ENCODE measurements around the gene SCFD2.

DNA sequence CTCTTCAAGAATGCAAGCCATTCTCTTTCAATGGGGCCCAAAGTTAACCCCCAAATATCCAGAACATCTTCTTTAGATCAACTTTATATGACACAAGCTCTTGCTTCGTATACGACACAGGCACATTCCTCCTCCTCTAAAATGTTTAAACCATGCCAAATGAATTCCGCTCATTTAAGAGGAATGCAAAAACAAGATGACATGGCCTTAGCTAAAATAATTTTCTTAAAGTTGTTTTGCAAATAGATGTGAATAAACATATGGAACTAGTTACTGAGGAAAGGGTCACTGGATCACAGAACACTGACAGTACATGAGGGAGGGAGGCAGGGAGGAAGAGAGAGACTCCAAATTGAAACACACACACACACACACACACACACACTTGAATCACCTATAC, 406.3 kb downstream of the SCFD2 start:
- TF ChIP-seq, protein P1, sequence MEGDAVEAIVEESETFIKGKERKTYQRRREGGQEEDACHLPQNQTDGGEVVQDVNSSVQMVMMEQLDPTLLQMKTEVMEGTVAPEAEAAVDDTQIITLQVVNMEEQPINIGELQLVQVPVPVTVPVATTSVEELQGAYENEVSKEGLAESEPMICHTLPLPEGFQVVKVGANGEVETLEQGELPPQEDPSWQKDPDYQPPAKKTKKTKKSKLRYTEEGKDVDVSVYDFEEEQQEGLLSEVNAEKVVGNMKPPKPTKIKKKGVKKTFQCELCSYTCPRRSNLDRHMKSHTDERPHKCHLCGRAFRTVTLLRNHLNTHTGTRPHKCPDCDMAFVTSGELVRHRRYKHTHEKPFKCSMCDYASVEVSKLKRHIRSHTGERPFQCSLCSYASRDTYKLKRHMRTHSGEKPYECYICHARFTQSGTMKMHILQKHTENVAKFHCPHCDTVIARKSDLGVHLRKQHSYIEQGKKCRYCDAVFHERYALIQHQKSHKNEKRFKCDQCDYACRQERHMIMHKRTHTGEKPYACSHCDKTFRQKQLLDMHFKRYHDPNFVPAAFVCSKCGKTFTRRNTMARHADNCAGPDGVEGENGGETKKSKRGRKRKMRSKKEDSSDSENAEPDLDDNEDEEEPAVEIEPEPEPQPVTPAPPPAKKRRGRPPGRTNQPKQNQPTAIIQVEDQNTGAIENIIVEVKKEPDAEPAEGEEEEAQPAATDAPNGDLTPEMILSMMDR (IDR thresholded peaks at IDR 0.05), result no peak
- TF ChIP-seq POLR2A (IDR thresholded peaks at IDR 0.05), result no peak
- TF ChIP-seq POLR2AphosphoS5 (IDR thresholded peaks at IDR 0.05), result no peak
